ENCODE data around the gene PXMP4. TPM values are rescaled to one million over a fixed set of nuclear protein-coding genes. Genes with fewer than 3 reads are reported as not detected.

The PXMP4 gene
- total RNA-seq, 1 experiment from 2014 or later = 5.7 TPM

GRCh38 chr20:33693289-33693688 lies 26.8 kb downstream of the PXMP4 start:
- H3K4ac ChIP-seq (ENCODE audit: low read depth, low read length) = no peak overlapping the region
- no peak overlapping the region for H4K8ac ChIP-seq (replicated peaks; ENCODE audit: insufficient read length, low read depth, low read length)
- no peak overlapping the region for H2BK20ac ChIP-seq (ENCODE audit: low read depth, low read length, poor library complexity, severe bottlenecking)
- peaks cover 2 to 4% (median 2%) of the 10 kb centered on the region in 3 experiments; a peak in 5 of 7 replicates for H3K36me3 Mint-ChIP-seq (ENCODE audit: insufficient read depth in 1 of 3, low read depth in 3 of 3)
- H3K79me2 ChIP-seq (ENCODE audit: insufficient read depth, low read length) = no peaks in the 10 kb centered on the region
- no peak overlapping the region for H2BK5ac ChIP-seq (ENCODE audit: insufficient read length, low read length)
- H3K14ac ChIP-seq (ENCODE audit: insufficient read depth, low read length) = no peak overlapping the region
- H4K20me1 ChIP-seq (ENCODE audit: control insufficient read depth, insufficient read depth, insufficient read length) = no peaks in the 10 kb centered on the region
- peaks cover 3 to 8% of the 10 kb centered on the region in 2 experiments for H3K9me3 Mint-ChIP-seq
- H2AK5ac ChIP-seq (ENCODE audit: insufficient read length, low read length) = no peak overlapping the region
- peaks cover 51% of the 10 kb centered on the region for H3K27me3 Mint-ChIP-seq (ENCODE audit: low read depth)
- no peak overlapping the region for H3K56ac ChIP-seq (ENCODE audit: insufficient read length, low read depth, low read length)
- no peak for TF ChIP-seq CTCF (conservative IDR thresholded peaks at IDR 0.05)
- H3K79me1 ChIP-seq (ENCODE audit: insufficient read depth, low read depth, low read length, poor library complexity, severe bottlenecking) = no peaks in the 10 kb centered on the region
- no peak overlapping the region for H3K23ac ChIP-seq (ENCODE audit: insufficient read length, low read depth, low read length)
- H2AFZ ChIP-seq (ENCODE audit: low read length) = no peak overlapping the region
- no peaks in the 10 kb centered on the region for H3K23me2 ChIP-seq (ENCODE audit: insufficient read length, low read depth, low read length, poor library complexity, severe bottlenecking)
- no peaks in the 10 kb centered on the region for H3K27me3 ChIP-seq (ENCODE audit: insufficient read depth, low read length)
- H4K5ac ChIP-seq (ENCODE audit: insufficient read length, low read depth, low read length) = no peak overlapping the region
- H2BK15ac ChIP-seq (ENCODE audit: low read depth, low read length) = no peak overlapping the region
- H3K9me3 ChIP-seq (ENCODE audit: control insufficient read depth, low read depth, low read length) = no peaks in the 10 kb centered on the region
- no peak overlapping the region for H3K4me2 ChIP-seq (ENCODE audit: insufficient read depth, insufficient read length, low read length)
- H4K91ac ChIP-seq (ENCODE audit: insufficient read length, low read depth, low read length) = no peak overlapping the region
- H2BK120ac ChIP-seq (ENCODE audit: low read depth, low read length, poor library complexity, severe bottlenecking) = no peak overlapping the region
- no peak overlapping the region for H3K27ac ChIP-seq (ENCODE audit: insufficient read length, low read depth, low read length)
- no peaks in the 10 kb centered on the region for H3K4me1 ChIP-seq (ENCODE audit: insufficient read depth, low read length)
- H3K4me3 Mint-ChIP-seq = no peak overlapping the region
- DNase-seq = no peak
- H3T11ph ChIP-seq (ENCODE audit: low read length) = no peak overlapping the region
- no peak overlapping the region for H3K9ac ChIP-seq (ENCODE audit: extremely low read depth, insufficient read length, low read length)
- WGBS (ENCODE audit: extremely low coverage, insufficient read length, low lambda C conversion rate) = no CpG with 5 or more reads among the region's 5 CpGs
- peak overlapping the region in 1 of 3 experiments; percentile 74; a peak in 1 of 7 replicates for H3K27ac Mint-ChIP-seq
- no peak overlapping the region for H2BK12ac ChIP-seq (ENCODE audit: insufficient read length, low read depth, low read length)
- H3K4me1 Mint-ChIP-seq = peaks cover 24 to 25% of the 10 kb centered on the region in 2 experiments
- H3K18ac ChIP-seq (ENCODE audit: insufficient read length, low read depth, low read length) = no peak overlapping the region
